ENCODE results near the gene KLC3.

The KLC3 gene

DNA sequence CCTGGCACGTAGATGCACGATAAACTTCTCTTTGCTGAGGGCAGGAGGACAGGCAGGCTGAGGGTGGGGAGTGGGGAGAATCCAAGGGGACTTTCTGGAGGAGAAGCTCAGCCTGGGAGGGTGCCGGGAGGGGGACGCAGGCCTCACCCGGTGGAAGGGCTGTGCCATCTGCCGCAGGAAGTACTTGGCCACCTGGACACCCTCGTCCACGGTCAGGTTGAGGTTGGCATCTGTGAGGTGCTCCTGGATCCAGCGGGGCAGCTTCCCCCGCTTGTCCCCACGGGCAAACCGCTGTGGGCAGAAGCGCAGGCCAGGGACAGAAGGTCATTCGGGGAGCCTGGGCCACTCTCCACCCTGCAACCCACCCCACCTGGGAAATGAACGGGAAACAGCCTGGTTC lies 11.5 kb downstream of the KLC3 start:
- H3K9me3 ChIP-seq (ENCODE audit: low read length), result no peaks in the 10 kb centered on the region
- H3K9me2 ChIP-seq (ENCODE audit: low read depth, low read length), result no peaks in the 10 kb centered on the region
- H3K4me2 ChIP-seq (ENCODE audit: low read length), result no peak overlapping the region
- peaks cover 62% of the 10 kb centered on the region for H3K36me3 ChIP-seq (ENCODE audit: insufficient read depth, low read length)
- H3K4me3 ChIP-seq (ENCODE audit: low read depth, low read length, poor library complexity, severe bottlenecking), result no peak overlapping the region
- TF ChIP-seq, protein P1, sequence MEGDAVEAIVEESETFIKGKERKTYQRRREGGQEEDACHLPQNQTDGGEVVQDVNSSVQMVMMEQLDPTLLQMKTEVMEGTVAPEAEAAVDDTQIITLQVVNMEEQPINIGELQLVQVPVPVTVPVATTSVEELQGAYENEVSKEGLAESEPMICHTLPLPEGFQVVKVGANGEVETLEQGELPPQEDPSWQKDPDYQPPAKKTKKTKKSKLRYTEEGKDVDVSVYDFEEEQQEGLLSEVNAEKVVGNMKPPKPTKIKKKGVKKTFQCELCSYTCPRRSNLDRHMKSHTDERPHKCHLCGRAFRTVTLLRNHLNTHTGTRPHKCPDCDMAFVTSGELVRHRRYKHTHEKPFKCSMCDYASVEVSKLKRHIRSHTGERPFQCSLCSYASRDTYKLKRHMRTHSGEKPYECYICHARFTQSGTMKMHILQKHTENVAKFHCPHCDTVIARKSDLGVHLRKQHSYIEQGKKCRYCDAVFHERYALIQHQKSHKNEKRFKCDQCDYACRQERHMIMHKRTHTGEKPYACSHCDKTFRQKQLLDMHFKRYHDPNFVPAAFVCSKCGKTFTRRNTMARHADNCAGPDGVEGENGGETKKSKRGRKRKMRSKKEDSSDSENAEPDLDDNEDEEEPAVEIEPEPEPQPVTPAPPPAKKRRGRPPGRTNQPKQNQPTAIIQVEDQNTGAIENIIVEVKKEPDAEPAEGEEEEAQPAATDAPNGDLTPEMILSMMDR (IDR thresholded peaks at IDR 0.05; ENCODE audit: low read length), result no peak
- TF ChIP-seq EZH2 (IDR thresholded peaks at IDR 0.05; ENCODE audit: borderline replicate concordance, low read length), result no peak
- H3F3A ChIP-seq (ENCODE audit: insufficient read depth, low read length), result no peaks in the 10 kb centered on the region
- no peak overlapping the region for H3K9ac ChIP-seq (ENCODE audit: low read length)
- H2AFZ ChIP-seq (ENCODE audit: low read length), result no peak overlapping the region
- no peaks in the 10 kb centered on the region for H3K79me2 ChIP-seq (ENCODE audit: insufficient read depth, low read length)
- H3K4me1 ChIP-seq (ENCODE audit: insufficient read depth, low read length, severe bottlenecking), result no peaks in the 10 kb centered on the region
- no peaks in the 10 kb centered on the region for H4K20me1 ChIP-seq (ENCODE audit: insufficient read depth, low read length)
- H3K27me3 ChIP-seq (ENCODE audit: insufficient read depth, low read length), result no peaks in the 10 kb centered on the region
- no peak overlapping the region for H3K27ac ChIP-seq (ENCODE audit: low read depth, low read length, poor library complexity, severe bottlenecking)

DNA sequence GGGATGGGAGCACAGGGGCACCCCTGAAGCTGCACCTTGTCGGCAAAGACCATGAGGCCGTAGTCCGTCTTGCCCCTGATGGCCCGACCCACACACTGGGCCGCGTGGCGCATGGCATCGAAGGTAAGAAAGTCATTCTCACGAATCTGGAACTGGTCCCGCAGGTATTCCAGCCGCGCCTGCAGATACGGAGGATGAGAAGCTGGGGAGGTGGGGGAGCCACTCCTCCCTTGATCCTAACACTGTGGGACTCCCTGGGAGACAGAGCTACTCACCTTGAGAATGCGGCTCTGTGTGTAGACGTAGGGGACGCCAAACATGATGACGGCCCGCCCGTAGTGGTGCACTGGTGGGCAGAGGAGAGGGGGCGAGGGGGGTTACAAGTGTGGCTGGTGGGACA lies 11.9 kb downstream of the KLC3 start:
- Histone ChIP-seq H3K9ac (ENCODE audit: low read length) (no peak overlapping the region), H3K4me1 (ENCODE audit: insufficient read depth, low read length, severe bottlenecking) (no peaks in the 10 kb centered on the region), H2AFZ (ENCODE audit: low read length) (no peak overlapping the region), H3K9me3 (ENCODE audit: low read length) (no peaks in the 10 kb centered on the region), H4K20me1 (ENCODE audit: insufficient read depth, low read length) (no peaks in the 10 kb centered on the region), H3K36me3 (ENCODE audit: insufficient read depth, low read length) (peaks cover 66% of the 10 kb centered on the region), H3K27ac (ENCODE audit: low read depth, low read length, poor library complexity, severe bottlenecking) (no peak overlapping the region), H3F3A (ENCODE audit: insufficient read depth, low read length) (no peaks in the 10 kb centered on the region), H3K79me2 (ENCODE audit: insufficient read depth, low read length) (no peaks in the 10 kb centered on the region), H3K9me2 (ENCODE audit: low read depth, low read length) (no peaks in the 10 kb centered on the region), H3K4me3 (ENCODE audit: low read depth, low read length, poor library complexity, severe bottlenecking) (no peak overlapping the region), H3K27me3 (ENCODE audit: insufficient read depth, low read length) (no peaks in the 10 kb centered on the region), H3K4me2 (ENCODE audit: low read length) (no peak overlapping the region)
- TF ChIP-seq, protein P1 (IDR thresholded peaks at IDR 0.05; ENCODE audit: low read length), result no peak
- TF ChIP-seq EZH2 (IDR thresholded peaks at IDR 0.05; ENCODE audit: borderline replicate concordance, low read length), result no peak

DNA sequence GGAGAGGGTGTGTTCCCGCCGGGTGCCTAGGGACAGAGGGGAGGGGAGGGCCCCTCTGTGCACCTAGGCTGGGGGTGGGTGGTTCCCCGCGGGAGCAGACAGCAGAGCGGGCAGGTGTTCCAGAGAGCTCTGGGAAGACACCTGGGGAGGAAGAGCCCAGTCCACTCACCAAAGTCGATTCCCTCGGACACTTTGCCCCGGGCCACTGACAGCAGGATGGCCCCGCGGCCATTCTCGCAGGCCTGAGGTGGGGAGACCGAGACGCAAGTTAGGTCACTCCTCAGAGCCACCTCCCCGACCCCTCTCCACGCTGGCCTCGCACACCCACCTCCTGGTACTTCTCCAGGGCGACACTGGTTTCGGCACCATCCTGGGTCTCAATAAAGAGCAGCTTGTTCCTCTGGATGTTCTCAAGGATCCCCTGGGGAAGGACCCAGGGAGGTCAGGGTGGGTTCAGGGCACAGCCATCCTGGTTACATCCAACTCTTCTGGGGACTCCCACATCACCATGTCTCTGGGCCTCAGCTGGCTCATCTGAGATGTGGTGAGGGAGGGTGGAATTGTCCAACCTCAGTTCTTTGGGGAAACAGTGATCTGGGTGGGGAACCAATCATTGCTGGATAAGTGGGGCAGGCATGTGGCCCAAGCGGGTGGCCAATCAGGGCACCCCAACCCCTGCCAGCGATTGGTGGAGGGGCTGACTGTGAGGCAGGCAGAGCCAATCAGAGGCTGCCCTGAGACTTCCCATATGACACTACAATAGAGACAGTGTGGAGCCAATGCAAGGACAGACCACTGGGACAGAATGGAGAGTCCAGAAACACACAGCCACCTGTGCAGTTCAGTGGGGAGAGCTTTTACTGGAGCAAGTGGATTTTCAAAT lies 12.6 kb downstream of the KLC3 start:
- H3K27ac ChIP-seq (ENCODE audit: low read depth, low read length, poor library complexity, severe bottlenecking), result no peak overlapping the region
- no peaks in the 10 kb centered on the region for H3K4me1 ChIP-seq (ENCODE audit: insufficient read depth, low read length, severe bottlenecking)
- TF ChIP-seq, protein P1 (IDR thresholded peaks at IDR 0.05; ENCODE audit: low read length), result no peak
- no peak for TF ChIP-seq EZH2 (IDR thresholded peaks at IDR 0.05; ENCODE audit: borderline replicate concordance, low read length)
- no peak overlapping the region for H2AFZ ChIP-seq (ENCODE audit: low read length)
- peaks cover 68% of the 10 kb centered on the region for H3K36me3 ChIP-seq (ENCODE audit: insufficient read depth, low read length)
- H3K9me2 ChIP-seq (ENCODE audit: low read depth, low read length), result no peaks in the 10 kb centered on the region
- H3F3A ChIP-seq (ENCODE audit: insufficient read depth, low read length), result no peaks in the 10 kb centered on the region
- H3K27me3 ChIP-seq (ENCODE audit: insufficient read depth, low read length), result no peaks in the 10 kb centered on the region
- H3K9me3 ChIP-seq (ENCODE audit: low read length), result no peaks in the 10 kb centered on the region
- H3K4me3 ChIP-seq (ENCODE audit: low read depth, low read length, poor library complexity, severe bottlenecking), result no peak overlapping the region
- no peaks in the 10 kb centered on the region for H3K79me2 ChIP-seq (ENCODE audit: insufficient read depth, low read length)
- no peak overlapping the region for H3K9ac ChIP-seq (ENCODE audit: low read length)
- H3K4me2 ChIP-seq (ENCODE audit: low read length), result no peak overlapping the region
- no peaks in the 10 kb centered on the region for H4K20me1 ChIP-seq (ENCODE audit: insufficient read depth, low read length)

Data from OCI-LY1 (cell line).